Uterus (tissue), 4 donors: Measurements from ENCODE around the gene ATG16L1. TPM values are rescaled to one million over a fixed set of nuclear protein-coding genes. Genes with fewer than 3 reads are reported as not detected.

Experiments
- DNase-seq, 2 donors: peaks; one replicate each; pipeline ENCODE4 v3.0.0-alpha.2; 2019 to 2020
- H3K27ac ChIP-seq, 2 donors: fragments of 200-600 bp; sonication (generic); 1 replicate in 1 of 2; 2 replicates in 1 of 2; pipeline ENCODE4 v1.5.1; 2016 to 2018
- H3K27me3 ChIP-seq, 2 donors: fragments of 200-600 bp; sonication (generic); one replicate each; pipeline ENCODE4 v1.5.1; 2018 to 2019; ENCODE audit warnings: control low read depth in 1 of 2
- H3K36me3 ChIP-seq, 2 donors: fragments of 200-600 bp; sonication (generic); one replicate each; pipeline ENCODE4 v1.5.1; 2019; ENCODE audit warnings: control low read depth in 1 of 2
- H3K4me1 ChIP-seq, 2 donors: fragments of 200-600 bp; sonication (generic); one replicate each; pipeline ENCODE4 v1.5.1; 2018 to 2019; ENCODE audit warnings: control low read depth in 1 of 2
- H3K4me3 ChIP-seq, 2 donors: fragments of 200-600 bp; sonication (generic); 1 replicate in 1 of 2; 2 replicates in 1 of 2; pipeline ENCODE4 v1.5.1; 2018 to 2019; ENCODE audit warnings: mild to moderate bottlenecking in 1 of 2
- H3K9me3 ChIP-seq, 2 donors: fragments of 200-600 bp; sonication (generic); one replicate each; pipeline ENCODE4 v1.5.1; 2019; ENCODE audit warnings: control low read depth in 1 of 2
- POLR2A ChIP-seq, 2 donors: fragments of 450-650 bp; IDR thresholded peaks; one replicate each; pipeline ENCODE4 v1.6.1; 2016; ENCODE audit warnings: antibody characterized with exemption in 2 of 2, mild to moderate bottlenecking in 1 of 2, moderate library complexity in 1 of 2
- intact Hi-C: fragments of 100-400 bp; cut with DNase I; formaldehyde crosslinking; loops from one replicate; pipeline ENCODE4 v1.15.1; 2023; ENCODE audit warnings: low total_unique reads
- total RNA-seq, 4 donors: library from RNA; depleted of rRNA in 3 of 4; stranded (reverse); fragments of >200 nt in 3 of 4; gene quantifications; one replicate each; pipeline versions ENCODE4 v1.1.0 to v1.2.4, GENCODE V29; 2014 to 2023
- TF ChIP-seq, protein P1 (sequence below), 4 experiments: fragments of 200-600 bp in 2 of 4; fragments of 450-650 bp in 2 of 4; sonication (generic) in 2 of 4; IDR thresholded peaks; one replicate each; pipeline ENCODE4 v1.5.1; 2016 to 2019; ENCODE audit warnings: antibody characterized with exemption in 4 of 4, mild to moderate bottlenecking in 2 of 4, moderate library complexity in 1 of 4
- donor health status: DM: yes; HTN: yes; CAD: no.

Gene ATG16L1
- total RNA-seq, 4 donors from 2014 or later = 26.2 to 42.9 (median 31.9) TPM

DNA sequence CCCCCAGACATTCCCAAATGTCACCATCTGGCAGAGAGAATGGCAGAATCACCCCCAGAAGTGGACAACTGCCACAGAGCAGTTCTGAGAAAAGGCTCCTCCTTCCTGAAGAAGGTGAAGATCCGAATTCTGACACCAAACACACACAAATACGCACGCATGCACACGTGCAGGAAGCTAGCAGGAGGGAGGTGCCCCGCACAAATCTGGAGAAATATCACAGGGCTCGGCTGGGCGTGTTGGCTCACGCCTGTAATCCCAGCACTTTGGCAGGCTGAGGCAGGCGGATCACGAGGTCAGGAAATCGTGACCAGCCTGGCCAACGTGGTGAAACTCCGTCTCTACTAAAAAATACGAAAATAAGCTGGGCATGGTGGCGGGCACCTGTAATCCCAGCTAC lies 38.5 kb upstream of the ATG16L1 start:
- intact Hi-C loops = no loop called here
- H3K36me3 ChIP-seq = no peaks in the 10 kb centered on the region
- no peaks in the 10 kb centered on the region for H3K27me3 ChIP-seq
- no peak for DNase-seq
- H3K4me3 ChIP-seq = no peak overlapping the region
- TF ChIP-seq POLR2A (IDR thresholded peaks at IDR 0.05) = no peak
- TF ChIP-seq, protein P1, sequence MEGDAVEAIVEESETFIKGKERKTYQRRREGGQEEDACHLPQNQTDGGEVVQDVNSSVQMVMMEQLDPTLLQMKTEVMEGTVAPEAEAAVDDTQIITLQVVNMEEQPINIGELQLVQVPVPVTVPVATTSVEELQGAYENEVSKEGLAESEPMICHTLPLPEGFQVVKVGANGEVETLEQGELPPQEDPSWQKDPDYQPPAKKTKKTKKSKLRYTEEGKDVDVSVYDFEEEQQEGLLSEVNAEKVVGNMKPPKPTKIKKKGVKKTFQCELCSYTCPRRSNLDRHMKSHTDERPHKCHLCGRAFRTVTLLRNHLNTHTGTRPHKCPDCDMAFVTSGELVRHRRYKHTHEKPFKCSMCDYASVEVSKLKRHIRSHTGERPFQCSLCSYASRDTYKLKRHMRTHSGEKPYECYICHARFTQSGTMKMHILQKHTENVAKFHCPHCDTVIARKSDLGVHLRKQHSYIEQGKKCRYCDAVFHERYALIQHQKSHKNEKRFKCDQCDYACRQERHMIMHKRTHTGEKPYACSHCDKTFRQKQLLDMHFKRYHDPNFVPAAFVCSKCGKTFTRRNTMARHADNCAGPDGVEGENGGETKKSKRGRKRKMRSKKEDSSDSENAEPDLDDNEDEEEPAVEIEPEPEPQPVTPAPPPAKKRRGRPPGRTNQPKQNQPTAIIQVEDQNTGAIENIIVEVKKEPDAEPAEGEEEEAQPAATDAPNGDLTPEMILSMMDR (IDR thresholded peaks at IDR 0.05) = no peak
- H3K4me1 ChIP-seq = no peaks in the 10 kb centered on the region
- H3K9me3 ChIP-seq = no peaks in the 10 kb centered on the region
- no peak overlapping the region for H3K27ac ChIP-seq

- TF ChIP-seq POLR2A (IDR thresholded peaks at IDR 0.05) = no peak
- TF ChIP-seq, protein P1 (IDR thresholded peaks at IDR 0.05) = no peak
- no peak for DNase-seq
- Histone ChIP-seq H3K4me3 (no peak overlapping the region), H3K9me3 (no peaks in the 10 kb centered on the region), H3K4me1 (no peaks in the 10 kb centered on the region), H3K36me3 (no peaks in the 10 kb centered on the region), H3K27me3 (no peaks in the 10 kb centered on the region), H3K27ac (no peak overlapping the region)
- intact Hi-C loops = no loop called here
These were observed 37.5 kb upstream of the ATG16L1 start for GRCh38 chr2:233213975-233214374.

DNA sequence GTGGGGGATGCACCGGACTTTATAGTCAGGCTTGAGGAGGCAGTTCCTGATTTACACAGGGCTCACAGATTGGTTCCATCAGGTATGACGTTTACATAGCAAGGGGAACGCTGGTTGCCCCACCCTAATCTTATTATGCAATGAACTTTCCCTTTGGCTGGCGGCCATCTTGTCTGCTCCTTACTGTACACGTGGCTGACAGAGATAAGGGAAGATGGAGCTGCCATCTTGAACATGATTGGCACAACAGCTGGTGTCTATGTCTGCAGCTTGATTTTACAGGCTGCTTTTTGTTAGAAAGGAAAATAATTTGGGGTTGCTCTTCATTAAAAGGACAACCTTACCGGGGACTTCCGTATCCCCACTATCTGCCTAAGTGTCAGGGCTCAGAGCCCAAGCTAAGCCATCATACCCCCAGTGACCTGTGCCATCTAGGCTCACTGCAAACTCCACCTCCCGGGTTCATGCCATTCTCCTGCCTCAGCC lies 33.5 kb upstream of the ATG16L1 start:
- H3K4me3 ChIP-seq = no peak overlapping the region
- no peak for DNase-seq
- no peaks in the 10 kb centered on the region for H3K36me3 ChIP-seq
- no peaks in the 10 kb centered on the region for H3K9me3 ChIP-seq
- H3K27ac ChIP-seq = no peak overlapping the region
- intact Hi-C loops = no loop called here
- TF ChIP-seq, protein P1 (IDR thresholded peaks at IDR 0.05) = no peak
- no peak for TF ChIP-seq POLR2A (IDR thresholded peaks at IDR 0.05)
- H3K27me3 ChIP-seq = no peaks in the 10 kb centered on the region
- no peaks in the 10 kb centered on the region for H3K4me1 ChIP-seq

- no peak for DNase-seq
- H3K27ac ChIP-seq = no peak overlapping the region
- no peaks in the 10 kb centered on the region for H3K4me1 ChIP-seq
- H3K4me3 ChIP-seq = no peak overlapping the region
- H3K36me3 ChIP-seq = no peaks in the 10 kb centered on the region
- H3K27me3 ChIP-seq = no peaks in the 10 kb centered on the region
- no peaks in the 10 kb centered on the region for H3K9me3 ChIP-seq
- intact Hi-C loops = no loop called here
- no peak for TF ChIP-seq POLR2A (IDR thresholded peaks at IDR 0.05)
- TF ChIP-seq, protein P1 (IDR thresholded peaks at IDR 0.05) = no peak
These were observed 32.6 kb upstream of the ATG16L1 start for GRCh38 chr2:233218836-233219235.

GRCh38 chr2:233219848-233220247 lies 31.6 kb upstream of the ATG16L1 start:
- Histone ChIP-seq H3K4me3 (no peak overlapping the region), H3K27ac (no peak overlapping the region), H3K36me3 (no peaks in the 10 kb centered on the region), H3K4me1 (no peaks in the 10 kb centered on the region), H3K9me3 (no peaks in the 10 kb centered on the region), H3K27me3 (no peaks in the 10 kb centered on the region)
- DNase-seq = no peak
- intact Hi-C loops = no loop called here
- TF ChIP-seq, protein P1 (IDR thresholded peaks at IDR 0.05) = no peak
- no peak for TF ChIP-seq POLR2A (IDR thresholded peaks at IDR 0.05)
